Activated gamma-delta T cell treated with Interleukin-2 at 50 U/mL for 16 hours (primary cell): ENCODE measurements around the gene KNL1.
"Not testable (repeated sequence)": the region's sequence is repeated elsewhere in the genome, so short reads cannot be mapped to it uniquely, and the experiment has no call there.

ENCODE experiments used
- DNase-seq: peaks from one replicate; pipeline ENCODE4 v3.0.0-alpha.2; 2020

The KNL1 gene

GRCh38 chr15:40590667-40591050 lies 3.4 kb upstream of the KNL1 start:
- DNase-seq = no peak

DNA sequence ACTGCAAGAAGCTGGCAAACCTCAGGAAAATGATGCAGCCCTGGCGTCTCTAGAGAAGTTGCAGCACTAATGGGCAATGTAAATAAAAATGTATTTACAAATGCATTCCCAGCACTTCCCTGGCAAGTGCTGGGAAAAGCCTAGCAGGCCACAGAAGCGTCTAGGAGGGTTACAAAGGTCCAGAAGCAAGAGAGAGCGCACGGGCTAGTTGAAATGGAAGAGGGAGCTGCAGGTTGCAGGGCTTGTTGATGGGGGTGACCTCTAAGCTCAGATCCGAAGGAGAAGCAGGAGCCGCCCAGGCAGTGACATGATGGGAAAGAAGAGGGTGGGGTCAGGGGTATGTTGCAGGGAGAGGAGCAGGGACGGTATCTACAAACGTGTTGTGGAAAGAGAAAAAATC lies 2.7 kb upstream of the KNL1 start:
- no peak for DNase-seq

GRCh38 chr15:40593165-40593564 lies 884 bp upstream of the KNL1 start:
- DNase-seq = no peak

- DNase-seq = peak; percentile 17
Observed at GRCh38 chr15:40594429-40594836, 384 bp downstream of the KNL1 start.

DNA sequence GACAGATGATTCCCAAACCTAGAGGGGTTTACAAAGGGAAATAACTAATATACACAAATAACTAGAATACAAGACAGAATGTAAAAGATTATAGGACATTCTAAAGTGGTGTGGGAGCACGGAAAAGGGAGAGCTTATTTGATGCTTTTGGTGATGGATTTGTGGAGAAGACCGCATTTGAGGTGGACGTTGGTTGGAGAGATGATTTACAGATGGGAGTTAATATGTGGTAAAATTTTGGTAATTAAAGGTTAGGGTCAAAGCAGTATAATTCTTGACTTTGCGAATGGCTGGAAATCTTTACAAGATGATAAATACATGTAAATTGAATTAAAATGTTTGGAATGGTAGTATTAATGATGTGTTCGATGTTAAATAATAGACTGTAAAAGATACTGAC lies 1.2 kb downstream of the KNL1 start:
- no peak for DNase-seq

- no peak for DNase-seq
Observed at GRCh38 chr15:40595773-40596172, 1.7 kb downstream of the KNL1 start.

- no peak for DNase-seq
Observed at GRCh38 chr15:40597024-40597423, 3.0 kb downstream of the KNL1 start.

- DNase-seq = no peak
Observed at GRCh38 chr15:40598126-40598525, 4.1 kb downstream of the KNL1 start.

DNA sequence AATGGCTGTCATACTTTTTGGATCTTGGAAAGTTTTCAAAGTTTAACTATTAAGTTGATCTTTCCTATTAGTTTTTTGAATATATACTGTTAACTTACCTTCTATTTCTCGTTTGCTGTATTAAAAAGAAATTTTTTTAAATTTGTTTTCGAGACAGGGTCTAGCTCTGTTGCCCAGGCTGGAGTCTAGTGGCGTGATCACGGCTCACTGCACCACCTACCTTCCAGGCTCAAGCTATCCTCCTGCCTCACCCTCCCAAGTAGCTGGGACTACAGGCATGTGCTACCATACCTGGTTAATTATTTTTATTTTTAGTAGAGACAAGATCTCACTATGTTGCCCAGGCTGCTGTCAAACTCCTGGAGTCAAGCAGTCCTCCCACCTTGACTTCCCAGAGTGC lies 4.6 kb downstream of the KNL1 start:
- no peak for DNase-seq

- DNase-seq = no peak
Observed at GRCh38 chr15:40600956-40601355, 6.9 kb downstream of the KNL1 start.

GRCh38 chr15:40603935-40604334 lies 9.9 kb downstream of the KNL1 start:
- DNase-seq = no peak

GRCh38 chr15:40613080-40613479 lies 19.0 kb downstream of the KNL1 start:
- DNase-seq = no peak

GRCh38 chr15:40618023-40618422 lies 24.0 kb downstream of the KNL1 start:
- DNase-seq = no peak

GRCh38 chr15:40618906-40619305 lies 24.9 kb downstream of the KNL1 start:
- DNase-seq = no peak

- no peak for DNase-seq
Observed at GRCh38 chr15:40623361-40623760, 29.3 kb downstream of the KNL1 start.

DNA sequence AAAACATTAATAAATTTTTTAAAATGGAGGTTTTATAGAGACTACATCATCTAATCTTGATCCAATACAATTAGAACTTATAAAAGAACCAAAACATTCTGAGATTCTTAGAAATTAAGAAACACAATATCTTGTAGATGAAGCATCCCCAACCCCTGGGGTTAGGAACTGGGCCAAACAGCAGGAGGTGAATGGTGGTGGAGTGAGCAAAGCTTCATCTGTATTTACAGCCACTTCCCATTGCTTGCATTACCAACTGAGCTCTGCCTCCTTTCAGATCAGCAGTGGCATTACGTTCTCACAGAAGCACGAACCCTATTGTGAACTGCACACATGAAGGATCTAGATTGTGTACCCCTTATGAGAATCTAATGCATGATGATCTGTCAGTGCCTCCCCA lies 36.3 kb downstream of the KNL1 start:
- DNase-seq = no peak

DNA sequence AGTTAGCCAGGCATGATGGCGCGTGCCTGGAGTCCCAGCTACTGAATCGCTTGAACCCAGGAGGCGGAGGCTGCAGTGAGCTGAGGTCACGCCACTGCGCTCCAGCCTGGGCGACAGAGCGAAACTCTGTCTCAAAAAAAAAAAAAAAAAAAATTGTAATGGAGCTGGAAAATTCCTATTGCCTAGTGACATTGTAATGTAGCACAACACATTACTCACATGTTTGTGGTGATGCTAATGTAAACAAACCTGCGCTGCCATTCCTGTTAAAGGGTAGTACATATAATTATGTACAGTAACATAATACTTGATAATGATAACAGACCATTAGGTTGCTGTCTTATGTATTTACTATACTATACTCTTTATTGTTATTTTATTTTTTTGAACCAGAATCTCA lies 39.1 kb downstream of the KNL1 start:
- DNase-seq = no peak

- DNase-seq = no peak
Observed at GRCh38 chr15:40637221-40637745, 43.2 kb downstream of the KNL1 start.

DNA sequence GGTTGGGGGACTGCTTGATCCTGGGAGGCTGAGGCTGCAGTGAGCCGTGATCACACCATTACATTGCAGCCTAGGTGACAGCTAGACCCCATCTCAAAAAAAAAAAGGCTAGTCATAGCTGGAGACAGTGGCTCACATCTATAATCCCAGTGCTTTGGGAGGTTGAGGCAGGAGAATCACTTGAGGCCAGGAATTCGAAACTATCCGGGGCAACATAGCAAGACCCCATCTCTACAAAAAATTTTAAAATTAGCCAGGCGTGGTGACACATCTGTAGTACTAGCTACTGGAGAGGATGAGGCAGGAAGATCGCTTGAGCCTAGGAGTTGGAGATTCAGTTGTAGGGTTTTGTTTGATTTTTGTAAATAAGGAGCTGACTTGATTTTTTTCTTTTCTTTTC lies 45.6 kb downstream of the KNL1 start:
- no peak for DNase-seq

DNA sequence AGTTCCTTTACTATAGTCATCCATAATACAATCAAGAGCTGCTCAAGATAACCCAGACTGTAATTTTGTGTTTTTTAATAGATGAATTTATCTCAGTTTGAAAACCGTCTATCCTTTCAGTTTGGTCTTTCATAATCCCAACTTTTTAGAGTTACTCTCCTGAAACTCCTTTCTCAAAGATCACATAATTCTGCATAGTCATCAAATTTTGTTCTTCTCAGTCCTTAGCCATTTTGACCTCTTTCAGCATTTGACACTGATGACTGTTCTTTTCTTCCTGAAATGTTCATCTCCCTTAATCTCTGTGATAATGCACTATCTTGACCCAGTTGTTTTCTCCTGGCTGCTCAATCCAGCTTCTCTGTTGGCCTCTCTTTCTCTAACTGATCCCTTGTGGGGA lies 53.5 kb downstream of the KNL1 start:
- DNase-seq = no peak

DNA sequence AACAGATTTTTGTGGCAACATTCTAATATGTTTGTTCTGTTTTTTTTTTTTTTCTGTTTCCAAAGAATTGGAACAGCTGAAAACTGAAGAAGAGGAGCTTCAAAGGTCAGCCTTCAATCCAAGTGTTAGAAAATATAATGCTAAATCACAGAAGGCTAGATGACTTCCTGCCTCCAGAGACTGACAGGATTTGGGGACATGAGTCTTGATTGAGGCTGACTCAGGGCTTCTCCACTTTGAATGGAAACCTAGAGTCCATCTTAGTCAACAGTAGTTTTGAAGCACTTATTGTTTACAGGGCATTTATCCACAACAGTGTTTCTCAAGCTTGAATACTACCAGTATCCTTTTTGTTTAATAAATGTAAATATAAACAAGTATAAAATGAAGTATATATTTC lies 56.4 kb downstream of the KNL1 start:
- DNase-seq = no peak

DNA sequence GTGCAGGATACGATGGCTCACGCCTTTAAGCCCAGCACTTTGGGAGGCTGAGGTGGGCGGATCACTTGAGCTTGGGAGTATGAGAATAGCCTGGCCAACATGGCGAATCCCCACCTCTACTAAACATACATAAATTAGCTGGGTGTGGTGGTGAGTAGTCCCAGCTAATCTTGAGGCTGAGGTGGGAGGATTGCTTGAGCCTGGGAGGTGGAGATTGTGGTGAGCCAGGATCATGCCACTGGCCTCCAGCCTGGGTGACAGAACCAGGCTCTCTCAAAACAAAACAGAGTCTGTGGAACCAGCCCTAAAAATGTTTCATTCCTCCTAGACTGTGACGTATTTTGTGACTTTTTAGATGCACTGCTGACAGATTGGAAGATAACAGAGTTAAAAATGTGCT lies 66.6 kb downstream of the KNL1 start:
- DNase-seq = no peak

DNA sequence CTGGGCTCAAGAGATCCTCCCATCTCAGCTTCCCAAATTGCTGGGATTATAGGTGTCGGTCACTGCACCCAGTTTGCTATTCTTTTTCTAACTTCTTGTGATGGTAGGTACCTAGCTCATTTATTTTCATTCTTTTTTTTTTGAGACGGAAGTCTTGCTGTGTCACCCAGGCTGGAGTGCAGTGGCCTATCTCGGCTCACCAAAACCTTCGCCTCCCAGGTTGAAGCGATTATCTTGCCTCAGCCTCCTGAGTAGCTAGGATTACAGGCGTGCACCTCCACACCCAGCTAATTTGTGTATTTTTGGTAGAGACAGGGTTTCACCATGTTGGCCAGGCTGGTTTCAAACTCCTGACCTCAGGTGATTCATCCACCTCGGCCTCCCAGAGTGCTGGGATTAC lies 70.9 kb downstream of the KNL1 start:
- no peak for DNase-seq

GRCh38 chr15:40676290-40676689 lies 82.2 kb downstream of the KNL1 start:
- DNase-seq = not testable (repeated sequence)

- DNase-seq = not testable (repeated sequence)
Observed at GRCh38 chr15:40676906-40677305, 82.9 kb downstream of the KNL1 start.

GRCh38 chr15:40680151-40680550 lies 86.1 kb downstream of the KNL1 start:
- DNase-seq = no peak
